DMS153 treated with DMSO at 0.1 percent for 48 hours (cell line): ENCODE measurements around the gene CPA4.

Source experiments
- DNase-seq: peaks from one replicate; lab custom pipeline; 2025; ENCODE audit not compliant: unreplicated experiment; lab: John Stamatoyannopoulos, UW

CPA4 gene

DNA sequence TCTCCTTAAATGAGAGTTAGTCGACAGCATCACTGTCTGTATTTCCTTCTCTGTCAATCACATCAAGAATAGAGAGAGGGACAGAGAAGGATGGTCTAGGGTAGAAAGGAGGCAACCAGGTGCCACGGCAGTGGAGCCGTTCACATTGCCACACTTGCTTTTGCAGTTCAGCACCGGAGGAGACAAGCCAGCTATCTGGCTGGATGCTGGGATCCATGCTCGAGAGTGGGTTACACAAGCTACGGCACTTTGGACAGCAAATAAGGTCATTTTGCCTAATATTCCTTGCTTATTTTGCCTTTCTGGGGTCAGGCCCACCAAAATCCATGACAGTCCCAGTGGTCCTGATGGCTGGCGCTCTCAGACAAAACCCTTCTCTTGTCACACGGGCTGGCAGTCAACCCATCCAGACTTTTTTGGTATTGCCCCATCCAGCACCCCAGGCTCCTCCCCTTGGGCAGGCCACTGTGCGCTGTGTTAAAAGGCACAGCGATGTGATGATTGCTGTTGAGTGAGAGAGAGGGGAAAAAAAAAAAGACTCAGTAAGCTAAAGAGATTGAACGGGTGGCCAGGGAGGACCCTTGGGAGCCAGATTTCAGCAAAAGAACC is 17.9 kb upstream of the CPA4 start:
- peak; percentile 88 for DNase-seq

DNA sequence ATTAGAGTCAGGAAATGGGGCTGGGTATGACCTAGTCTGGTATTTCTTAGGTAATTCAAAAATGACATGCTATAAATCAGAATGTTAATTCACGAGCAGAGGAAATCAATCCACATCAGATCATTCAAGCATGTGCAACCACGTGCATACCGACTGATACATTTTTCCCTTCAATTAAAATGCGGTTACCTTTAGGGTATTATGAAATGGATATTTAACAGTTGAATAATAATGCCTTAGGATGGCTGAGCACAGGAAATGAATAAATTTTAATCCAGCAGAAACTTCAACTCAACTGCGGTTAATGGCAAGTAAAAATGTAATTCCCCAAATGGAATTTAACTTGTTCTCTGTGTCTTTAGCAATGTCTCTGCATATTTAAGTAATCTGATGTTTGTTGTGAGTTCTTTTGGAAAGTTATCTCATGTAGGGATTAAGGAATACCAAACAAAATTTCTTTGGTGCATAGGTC is 17.1 kb upstream of the CPA4 start:
- DNase-seq = no peak

DNA sequence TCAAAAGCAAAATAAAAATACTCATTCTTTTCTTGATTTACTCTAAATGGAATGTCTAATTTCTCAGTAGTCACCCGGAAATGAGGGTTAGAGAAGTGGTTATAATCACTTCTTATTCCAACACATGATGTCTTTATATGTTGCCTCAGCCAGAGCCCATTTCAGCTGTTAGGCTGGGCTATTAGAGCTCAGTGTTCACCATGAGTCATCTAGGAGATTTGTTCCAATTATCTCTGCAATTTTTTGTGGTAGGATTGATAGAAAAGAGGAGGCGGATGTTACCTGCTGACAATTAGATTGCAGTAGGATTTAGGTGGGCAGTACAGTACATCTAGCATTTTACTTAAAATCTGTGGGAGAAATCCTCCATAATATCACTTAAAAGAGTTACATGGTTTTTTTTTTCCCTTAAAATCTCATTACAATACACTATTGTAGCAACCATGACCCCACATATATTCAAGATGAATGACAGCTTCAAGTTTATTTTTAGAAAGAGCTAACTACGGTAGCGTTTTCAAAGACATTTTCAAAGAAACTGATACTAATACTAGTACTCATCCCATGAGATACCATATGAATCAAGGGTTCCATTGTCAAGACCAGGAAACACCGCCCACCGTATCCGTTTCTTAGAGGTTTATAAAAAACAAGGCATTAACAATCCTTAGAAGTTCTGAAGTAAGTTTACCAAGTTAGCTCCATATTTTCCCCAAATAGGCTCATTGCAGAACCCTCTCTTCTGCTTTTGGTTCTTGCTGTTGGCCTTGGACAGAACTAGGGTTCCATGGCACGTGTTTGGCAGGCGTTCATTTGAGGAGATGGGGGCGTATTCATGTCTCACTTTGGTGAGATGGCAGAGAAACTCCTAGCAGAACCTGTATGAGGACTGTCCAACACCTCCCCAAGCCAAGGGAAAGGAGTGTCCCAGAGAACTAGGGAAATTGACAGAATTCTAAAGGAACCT is 15.9 kb upstream of the CPA4 start:
- no peak for DNase-seq

DNA sequence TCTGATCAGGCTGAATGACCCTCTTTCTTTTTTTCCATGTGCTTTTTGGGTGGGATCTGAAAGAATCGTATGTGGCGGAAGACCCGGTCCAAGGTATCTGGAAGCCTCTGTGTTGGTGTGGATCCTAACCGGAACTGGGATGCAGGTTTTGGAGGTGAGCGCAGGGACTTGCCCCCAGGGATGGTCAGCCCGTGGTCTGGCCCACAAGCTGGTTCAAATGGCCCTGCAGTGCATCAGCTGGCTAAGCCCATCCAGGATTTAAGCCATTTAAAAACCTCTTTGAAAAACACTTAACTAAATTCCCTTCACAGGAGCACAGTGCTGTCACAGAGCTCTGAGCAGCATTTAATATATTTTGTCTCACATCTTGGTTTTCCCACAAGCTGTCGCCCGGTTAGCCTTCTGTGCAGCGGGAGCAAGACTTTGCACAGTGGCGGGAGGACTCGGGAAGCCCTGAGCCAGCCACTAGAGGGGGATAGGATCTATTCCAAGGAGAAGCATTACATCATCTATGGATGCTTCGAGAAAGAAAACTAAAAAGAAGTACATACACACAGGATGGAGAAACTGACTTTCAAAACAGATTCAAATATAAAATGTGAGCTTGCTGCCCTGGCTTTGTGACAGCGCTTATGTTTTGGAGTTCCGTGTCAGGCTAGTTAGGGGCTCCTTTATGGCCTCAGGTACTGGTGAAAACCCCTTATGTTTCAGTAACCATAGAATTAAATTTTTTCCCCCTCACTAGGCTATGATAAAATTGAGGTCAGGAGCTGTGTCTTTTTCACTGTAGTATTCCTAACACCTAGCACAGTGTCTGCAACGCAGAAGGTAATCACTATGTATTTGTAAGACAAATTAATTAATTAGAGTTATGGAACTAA is 15.0 kb upstream of the CPA4 start:
- no peak for DNase-seq

DNA sequence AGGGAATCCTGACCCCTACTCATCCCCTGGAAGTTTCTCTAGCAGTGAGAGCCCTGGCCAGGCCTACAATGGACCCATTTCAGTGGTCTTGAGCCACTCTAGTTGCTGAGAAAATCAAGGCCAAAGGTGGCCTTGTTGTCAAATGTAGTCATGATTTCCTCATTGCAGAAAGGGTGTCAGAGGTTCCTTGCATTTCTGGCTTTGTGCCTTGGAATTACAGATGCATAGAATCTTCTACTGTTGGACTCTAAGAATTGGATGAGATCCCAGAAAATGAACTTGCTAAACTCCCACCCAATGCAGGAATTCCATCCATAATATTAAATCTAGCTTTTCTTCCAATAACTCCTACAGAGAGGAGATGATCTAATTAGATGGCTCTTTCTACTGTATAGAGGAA is 14.1 kb upstream of the CPA4 start:
- no peak for DNase-seq

DNA sequence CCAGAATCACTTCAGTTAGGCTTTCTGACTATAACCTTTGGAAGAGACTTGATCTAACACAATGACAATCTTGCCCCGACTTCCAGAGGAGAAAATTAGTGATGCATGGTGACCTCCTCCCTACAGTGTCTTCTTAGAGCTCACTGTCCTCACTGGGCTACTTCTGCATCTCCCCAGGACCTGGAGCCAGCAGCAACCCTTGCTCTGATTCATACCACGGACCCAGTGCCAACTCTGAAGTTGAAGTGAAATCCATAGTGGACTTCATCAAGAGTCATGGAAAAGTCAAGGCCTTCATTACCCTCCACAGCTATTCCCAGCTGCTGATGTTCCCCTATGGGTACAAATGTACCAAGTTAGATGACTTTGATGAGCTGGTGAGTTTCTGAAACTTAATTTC is 13.7 kb upstream of the CPA4 start:
- no peak for DNase-seq

DNA sequence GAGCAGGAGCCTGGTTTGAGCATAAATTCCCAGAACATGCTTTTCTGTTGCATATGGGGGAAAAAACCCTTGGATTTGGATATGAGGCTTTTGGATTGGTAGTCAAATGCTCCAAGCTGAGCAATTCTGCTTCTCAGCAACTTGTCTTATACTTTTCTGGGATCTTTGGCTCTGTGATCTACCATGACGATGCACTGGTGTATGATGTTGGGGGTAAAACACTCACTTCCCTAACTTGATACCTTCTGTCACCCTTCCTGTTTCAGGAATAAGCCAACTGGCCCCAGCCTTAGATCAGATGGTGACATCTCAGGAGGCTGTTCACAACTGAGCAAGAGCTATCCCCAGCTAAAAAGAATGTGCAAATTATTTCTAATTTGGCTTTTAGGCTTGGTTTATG is 13.1 kb upstream of the CPA4 start:
- DNase-seq = no peak

DNA sequence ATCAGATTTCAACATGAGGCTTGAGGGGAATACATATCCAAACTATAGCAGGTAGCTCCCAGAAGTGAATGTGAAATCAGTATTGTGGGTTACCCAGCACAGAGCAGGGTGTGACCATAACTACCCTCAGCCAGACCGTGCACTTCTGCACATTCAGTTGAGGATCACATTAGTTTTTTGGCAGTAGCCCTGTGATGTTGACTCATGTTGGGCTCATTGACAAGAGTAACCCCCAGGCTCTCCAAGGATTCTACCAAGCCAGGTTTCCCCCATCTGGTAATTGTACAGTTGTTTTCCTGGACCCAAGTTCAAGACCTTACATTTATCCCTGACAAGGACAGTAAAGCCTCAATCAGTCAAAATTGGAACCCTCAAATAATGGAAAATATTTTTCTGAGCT is 11.7 kb upstream of the CPA4 start:
- no peak for DNase-seq

DNA sequence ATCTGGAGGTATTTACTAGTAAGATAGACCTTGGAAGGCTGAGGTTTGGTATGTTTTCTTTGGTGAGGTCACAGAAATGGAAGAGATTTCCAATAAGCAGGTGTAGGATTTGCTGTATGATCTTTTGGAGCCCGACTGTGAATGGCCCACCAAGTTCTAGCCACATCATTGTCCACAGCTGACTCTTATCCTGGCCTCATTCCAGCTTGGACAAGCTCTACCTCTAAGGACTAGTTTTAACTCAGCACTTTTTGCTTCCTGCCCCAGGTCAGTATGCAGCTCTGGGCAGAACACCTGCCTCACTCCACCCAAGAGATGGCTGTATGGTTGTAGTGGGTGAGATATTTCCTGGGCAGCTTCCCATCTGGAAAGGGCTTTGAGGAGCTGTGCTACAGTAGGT is 6.1 kb upstream of the CPA4 start:
- DNase-seq = no peak

DNA sequence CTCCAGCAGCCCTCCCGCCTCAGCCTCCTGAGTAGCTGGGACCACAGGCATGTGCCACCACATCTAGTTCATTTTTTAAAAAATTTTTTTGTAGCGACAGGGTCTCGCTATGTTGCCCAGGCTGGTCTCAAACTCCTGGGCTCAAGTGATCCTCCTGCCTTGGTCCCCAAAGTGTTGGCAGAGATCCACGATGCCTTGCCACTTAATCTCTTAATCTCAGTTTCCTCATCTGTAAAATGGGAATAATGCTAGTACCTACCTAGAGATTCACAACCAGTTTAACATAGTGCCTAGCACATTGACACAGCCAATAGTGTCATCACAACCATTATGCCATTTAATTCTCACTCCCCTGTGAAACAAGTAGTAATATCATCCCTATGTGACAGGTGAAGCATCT is 4.8 kb upstream of the CPA4 start:
- DNase-seq = no peak

DNA sequence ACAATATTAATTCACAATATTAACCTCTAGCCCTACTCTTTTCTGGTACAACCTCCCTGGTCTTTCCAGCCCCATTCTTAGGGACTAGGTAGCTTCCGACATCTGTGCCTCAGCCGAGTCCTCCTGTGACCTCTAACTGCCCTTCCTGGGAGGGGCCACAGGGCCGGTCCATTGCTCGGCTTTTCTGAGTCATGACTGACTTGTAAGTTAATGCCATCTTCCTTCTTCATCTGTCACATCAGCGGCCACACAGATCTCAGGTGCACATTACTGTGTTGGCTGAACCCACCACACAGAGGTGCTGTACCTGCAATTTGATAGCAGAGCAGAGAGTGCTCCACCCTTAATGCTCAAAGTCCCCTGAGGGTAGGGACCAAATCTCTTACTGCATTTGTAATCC is 4.1 kb upstream of the CPA4 start:
- DNase-seq = no peak

DNA sequence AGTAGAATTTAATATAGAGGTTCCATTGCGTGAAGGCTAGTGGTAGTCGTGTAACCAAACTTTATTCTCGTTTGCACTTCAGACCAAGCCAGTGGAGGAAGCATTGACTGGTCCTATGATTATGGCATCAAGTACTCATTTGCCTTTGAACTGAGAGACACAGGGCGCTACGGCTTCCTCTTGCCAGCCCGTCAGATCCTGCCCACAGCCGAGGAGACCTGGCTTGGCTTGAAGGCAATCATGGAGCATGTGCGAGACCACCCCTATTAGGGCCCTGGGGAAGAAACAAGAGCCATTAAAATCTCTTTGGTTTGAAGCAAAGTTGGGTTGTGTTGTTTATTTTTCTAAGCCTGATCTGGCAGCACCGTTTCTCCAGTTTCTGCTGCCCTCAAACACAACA is 3.5 kb upstream of the CPA4 start:
- DNase-seq = no peak

DNA sequence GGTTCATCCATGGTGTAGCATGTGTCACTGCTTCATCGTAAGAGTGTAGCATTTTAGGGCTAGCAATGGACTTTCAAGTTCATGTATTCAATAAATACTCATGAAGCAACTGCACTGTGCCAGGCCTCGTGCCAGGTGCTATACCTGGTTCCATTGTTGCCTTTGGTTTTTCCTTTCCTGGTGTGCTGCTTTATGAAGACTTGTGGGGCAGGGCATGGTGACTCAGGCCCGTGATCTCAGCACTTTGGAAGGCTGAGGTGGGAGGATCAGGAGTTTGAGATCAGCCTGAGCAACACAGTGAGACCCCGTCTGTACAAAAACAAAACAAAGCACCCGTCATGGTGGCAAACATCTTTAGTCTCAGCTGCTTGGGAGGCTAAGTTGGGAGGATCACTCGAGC is 2.2 kb upstream of the CPA4 start:
- no peak for DNase-seq

DNA sequence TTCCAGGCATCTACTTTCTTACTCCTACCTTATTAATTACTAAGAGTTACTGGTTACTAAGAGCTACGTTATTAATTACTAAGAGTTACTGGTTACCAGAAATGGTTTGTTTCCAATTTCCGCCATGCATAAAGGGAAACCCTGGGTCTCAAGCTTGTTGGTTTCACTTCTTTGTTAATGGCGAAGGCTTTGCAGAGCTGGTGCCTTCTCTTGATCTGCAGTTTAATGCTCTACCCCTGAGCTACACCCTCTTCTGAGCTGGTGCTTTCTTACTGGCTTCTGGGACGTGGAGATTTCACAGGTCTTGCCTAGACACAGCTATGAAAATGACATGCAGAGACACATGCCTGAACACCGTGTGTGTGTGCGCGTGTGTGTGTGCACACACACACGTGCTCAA is 560 bp downstream of the CPA4 start:
- no peak for DNase-seq

DNA sequence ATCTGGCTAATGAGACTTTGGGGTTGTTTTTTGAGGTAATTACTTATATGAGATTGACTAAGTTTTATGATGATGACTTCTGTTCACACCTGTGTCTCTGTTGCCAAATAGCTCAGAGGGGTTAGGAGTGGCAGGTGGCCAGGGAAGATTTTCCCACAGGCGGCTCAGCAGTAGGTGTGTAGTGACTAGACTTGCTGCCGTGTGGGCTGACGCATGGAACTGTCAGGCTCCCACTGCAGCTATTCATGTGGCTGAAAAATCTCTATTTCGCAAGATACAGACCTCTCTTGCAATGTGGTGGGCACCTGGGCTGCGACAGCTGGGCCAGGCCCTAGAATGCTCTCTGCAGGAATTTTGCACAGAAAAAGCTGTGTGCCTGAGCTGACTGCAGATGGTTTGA is 1.4 kb downstream of the CPA4 start:
- DNase-seq = no peak

DNA sequence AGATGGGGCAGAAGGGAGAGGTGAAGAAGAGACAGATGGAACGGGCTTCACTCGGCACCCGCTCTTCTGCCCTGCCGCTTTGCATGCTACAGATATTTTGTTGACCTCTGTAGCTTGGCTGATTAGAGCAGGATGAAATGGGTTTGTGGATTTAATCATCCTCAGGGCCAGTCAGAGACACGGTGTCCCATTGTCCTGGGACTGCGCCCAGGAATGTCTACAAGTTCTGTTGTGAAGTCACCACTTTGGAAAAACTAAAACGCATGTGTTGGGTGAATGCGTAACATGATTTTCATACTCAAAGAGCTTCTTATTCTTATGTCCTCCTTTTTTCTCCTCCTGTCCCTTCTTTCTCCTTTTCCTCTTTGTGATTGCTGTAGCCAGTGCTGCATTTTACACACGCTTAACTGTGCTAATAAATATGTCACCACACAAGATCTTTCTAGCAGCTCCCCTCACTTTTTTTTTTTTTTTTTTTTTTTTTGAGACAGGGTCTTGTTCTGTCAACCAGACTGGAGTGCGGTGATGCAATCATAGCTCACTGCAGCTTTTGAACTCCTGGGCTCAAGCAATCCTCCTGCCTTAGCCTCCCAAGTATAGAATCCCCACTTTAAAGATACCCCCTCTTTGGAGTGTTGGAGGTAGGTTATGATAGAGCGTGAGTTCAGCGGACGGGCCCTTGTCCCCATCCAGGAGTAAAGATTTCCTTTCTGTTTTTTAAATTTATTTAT is 3.4 kb downstream of the CPA4 start:
- DNase-seq = no peak

DNA sequence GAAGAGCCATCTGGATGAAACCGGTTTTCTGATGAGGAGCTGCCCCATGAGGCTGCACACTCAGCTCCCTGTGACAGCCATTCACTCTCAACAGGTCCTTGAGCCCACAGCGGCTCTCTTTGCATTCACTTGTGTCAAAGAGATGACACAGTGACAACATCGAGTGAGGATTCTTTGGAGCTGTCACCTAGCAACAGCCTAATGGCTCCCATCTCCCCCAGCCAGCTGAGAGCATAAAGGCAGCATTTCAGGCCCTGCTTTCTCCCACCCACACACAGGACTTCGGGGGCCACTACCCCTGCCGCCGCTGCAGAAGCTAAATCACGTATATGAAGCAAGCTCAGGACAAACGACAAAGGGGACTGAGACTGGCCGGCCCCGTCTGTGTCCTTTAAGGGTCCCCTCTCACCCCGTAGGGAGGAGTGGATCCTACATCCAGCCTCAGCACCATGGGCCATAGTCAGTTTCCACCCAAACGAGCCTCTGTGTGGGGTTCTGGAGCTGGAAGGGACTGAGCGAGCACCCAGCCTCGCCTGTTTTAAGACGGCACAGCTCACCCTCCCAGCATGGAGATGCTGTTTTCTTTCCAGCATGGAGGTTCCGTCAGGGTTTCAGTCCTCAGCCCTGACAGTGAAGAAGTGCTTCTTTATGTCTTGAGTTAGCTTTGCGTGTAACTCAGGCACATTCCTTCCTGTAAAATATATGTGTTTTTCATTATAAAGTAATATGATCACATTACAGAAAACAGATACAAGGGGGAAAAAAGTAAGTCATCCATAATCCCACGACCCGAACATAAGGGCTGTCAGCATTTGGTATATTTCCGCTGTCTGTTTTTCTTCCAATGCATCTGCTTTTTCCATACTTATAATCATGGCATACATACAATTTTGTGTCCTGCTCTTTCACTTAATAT is 4.9 kb downstream of the CPA4 start:
- no peak for DNase-seq

DNA sequence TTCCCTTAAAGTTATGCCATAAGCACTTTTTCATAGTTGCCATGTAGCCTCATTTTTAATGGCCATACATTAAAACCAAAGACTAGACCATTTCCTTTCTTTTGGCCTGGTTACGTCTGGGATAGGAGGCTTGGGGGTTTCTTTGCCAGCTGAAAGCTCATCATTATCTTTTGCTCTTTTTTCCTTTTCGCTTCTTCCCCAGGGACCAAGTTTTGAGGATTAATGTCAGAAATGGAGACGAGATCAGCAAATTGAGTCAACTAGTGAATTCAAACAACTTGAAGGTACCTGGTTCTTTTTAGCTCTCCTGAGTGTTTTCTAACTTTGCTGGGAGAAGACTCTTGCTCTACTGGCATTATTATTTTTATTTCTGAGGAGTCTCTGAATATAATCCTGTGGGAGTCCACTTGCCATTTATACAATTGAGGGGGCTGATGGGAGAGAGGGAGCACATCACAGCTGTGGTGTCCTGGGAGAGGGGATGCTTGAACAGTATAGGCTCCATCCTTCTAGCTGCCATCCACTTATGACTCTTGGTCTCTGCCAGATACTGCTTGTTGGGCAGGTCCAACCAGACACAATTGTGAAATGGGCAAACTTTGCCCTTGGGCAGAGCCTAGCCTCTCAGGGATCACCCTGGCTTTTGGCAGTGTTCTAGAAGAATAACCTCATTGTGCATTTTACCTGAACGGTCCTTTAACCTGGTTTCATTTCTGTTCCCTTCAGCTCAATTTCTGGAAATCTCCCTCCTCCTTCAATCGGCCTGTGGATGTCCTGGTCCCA is 5.8 kb downstream of the CPA4 start:
- no peak for DNase-seq

DNA sequence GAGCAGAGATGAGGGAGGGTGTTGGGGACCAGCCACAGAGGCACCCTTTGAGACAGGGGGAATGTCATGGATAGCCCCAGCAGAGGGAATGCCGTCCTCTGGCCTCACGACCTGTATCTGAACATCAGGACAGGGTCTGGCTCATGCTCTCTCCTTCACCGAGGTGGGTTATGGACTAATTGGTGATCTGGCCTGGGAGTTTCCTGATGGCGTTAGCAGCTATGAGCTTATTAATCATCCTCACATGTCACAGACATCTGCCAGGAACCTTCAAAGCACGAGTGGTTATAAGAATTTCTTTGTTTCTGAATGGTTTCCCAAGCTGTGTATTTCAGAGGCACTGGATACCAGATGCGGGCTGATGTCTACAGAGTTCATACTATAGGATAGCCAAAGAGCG is 6.9 kb downstream of the CPA4 start:
- no peak for DNase-seq
